DND-41 (cell line): ENCODE results near the gene SPAST.

ENCODE experiments used
- ATAC-seq: fragments of 200-7000 bp; cut with Tn5 transposase; 3 replicates; pipeline ENCODE4 v1.9.1; 2021; ENCODE audit warnings: low read depth; ENCODE audit not compliant: insufficient read depth
- DNase-seq: peaks from one replicate; pipeline ENCODE4 v3.0.0-alpha.2; 2020
- H2AFZ ChIP-seq: 2 replicates; pipeline ENCODE4 v1.6.0; 2012; ENCODE audit warnings: low read depth, low read length
- H3K27ac ChIP-seq: 2 replicates; pipeline ENCODE4 v1.5.1; 2012; ENCODE audit warnings: low read length, inconsistent platforms
- H3K27me3 ChIP-seq: fragments of 200-600 bp; sonication (generic); 2 replicates; pipeline ENCODE4 v1.6.0; 2012; ENCODE audit warnings: low read length, mild to moderate bottlenecking, inconsistent platforms; ENCODE audit not compliant: insufficient read depth, poor library complexity
- H3K36me3 ChIP-seq: 2 replicates; pipeline ENCODE4 v1.5.1; 2012; ENCODE audit warnings: low read length, inconsistent platforms; ENCODE audit not compliant: insufficient read depth
- H3K4me1 ChIP-seq: 2 replicates; pipeline ENCODE4 v1.5.1; 2012; ENCODE audit warnings: mild to moderate bottlenecking, low read length; ENCODE audit not compliant: insufficient read depth
- H3K4me2 ChIP-seq: 2 replicates; pipeline ENCODE4 v1.6.0; 2012; ENCODE audit warnings: mild to moderate bottlenecking, moderate library complexity, low read length, inconsistent platforms; ENCODE audit not compliant: insufficient read depth
- H3K4me3 ChIP-seq, 2 experiments: fragments of 200-600 bp in 1 of 2; shearing (Covaris generic) in 1 of 2; 2 replicates each; pipeline ENCODE4 v1.5.1; 2012 to 2016; ENCODE audit warnings: inconsistent platforms in 2 of 2, low read length in 2 of 2, mild to moderate bottlenecking in 2 of 2, low read depth in 1 of 2, moderate library complexity in 1 of 2
- H3K79me2 ChIP-seq: 2 replicates; pipeline ENCODE4 v1.6.0; 2012; ENCODE audit warnings: low read length, inconsistent platforms; ENCODE audit not compliant: insufficient read depth
- H3K9ac ChIP-seq: 2 replicates; pipeline ENCODE4 v1.6.0; 2012; ENCODE audit warnings: low read depth, mild to moderate bottlenecking, inconsistent platforms, low read length, moderate library complexity
- H3K9me3 ChIP-seq: 2 replicates; pipeline ENCODE4 v1.5.1; 2012; ENCODE audit warnings: low read length, moderate library complexity, mild to moderate bottlenecking, inconsistent platforms; ENCODE audit not compliant: insufficient read depth, severe bottlenecking
- H4K20me1 ChIP-seq: 2 replicates; pipeline ENCODE4 v1.6.0; 2012; ENCODE audit warnings: low read length; ENCODE audit not compliant: insufficient read depth
- CTCF ChIP-seq: IDR thresholded peaks from 2 replicates; pipeline ENCODE4 v1.5.1; 2012; ENCODE audit warnings: borderline replicate concordance, low read length, moderate library complexity, mild to moderate bottlenecking; ENCODE audit not compliant: poor library complexity, severe bottlenecking; ENCODE audit errors: extremely low read depth
- EZH2 ChIP-seq: IDR thresholded peaks from 3 replicates; pipeline ENCODE4 v1.6.1; 2012; ENCODE audit warnings: borderline replicate concordance, low read depth, mild to moderate bottlenecking, moderate library complexity, low read length, inconsistent platforms; ENCODE audit not compliant: severe bottlenecking

SPAST gene

GRCh38 chr2:32064021-32064601 lies 755 bp downstream of the SPAST start:
- Histone ChIP-seq H3K4me3 (peak overlapping the region; percentile 74 to 100), H3K36me3 (peaks cover 4% of the 10 kb centered on the region; the same call in 1 of the 2 replicates), H4K20me1 (no peaks in the 10 kb centered on the region), H3K79me2 (peaks cover 38% of the 10 kb centered on the region), H3K9ac (peak overlapping the region; percentile 66), H3K27me3 (no peaks in the 10 kb centered on the region), H3K27ac (peak overlapping the region; percentile 85), H2AFZ (peak overlapping the region; percentile 94), H3K4me2 (peak overlapping the region; percentile 100), H3K9me3 (no peaks in the 10 kb centered on the region), H3K4me1 (peaks cover 42% of the 10 kb centered on the region)
- no peak for TF ChIP-seq CTCF
- DNase-seq, result no peak
- peak; percentile 1; the same call in 1 of the 3 replicates for ATAC-seq

- Histone ChIP-seq H3K9ac (peak overlapping the region; percentile 66), H2AFZ (peak overlapping the region; percentile 94)
Measured at GRCh38 chr2:32064713-32065112, 1.4 kb downstream of the SPAST start.

GRCh38 chr2:32067549-32067948 lies 4.2 kb downstream of the SPAST start:
- peaks cover 59% of the 10 kb centered on the region for H3K79me2 ChIP-seq
- no peak for ATAC-seq

More at GRCh38 chr2:32064713-32065112, 1.4 kb downstream of the SPAST start:
- ATAC-seq, result no peak
- Histone ChIP-seq H3K9me3 (no peaks in the 10 kb centered on the region), H3K27ac (peak overlapping the region; percentile 85), H3K4me3 (peak overlapping the region; percentile 74 to 100), H3K4me1 (peaks cover 43% of the 10 kb centered on the region), H3K36me3 (peaks cover 4% of the 10 kb centered on the region; the same call in 1 of the 2 replicates), H4K20me1 (no peaks in the 10 kb centered on the region), H3K27me3 (no peaks in the 10 kb centered on the region), H3K79me2 (peaks cover 38% of the 10 kb centered on the region), H3K4me2 (peak overlapping the region; percentile 100)
- TF ChIP-seq EZH2 (no peak), CTCF (no peak)
- no peak for DNase-seq

More at GRCh38 chr2:32067549-32067948, 4.2 kb downstream of the SPAST start:
- no peak overlapping the region for H3K9ac ChIP-seq
- H3K4me3 ChIP-seq, result no peak overlapping the region
- no peak for TF ChIP-seq EZH2
- no peak for TF ChIP-seq CTCF
- no peaks in the 10 kb centered on the region for H3K27me3 ChIP-seq
- H4K20me1 ChIP-seq, result no peaks in the 10 kb centered on the region
- no peaks in the 10 kb centered on the region for H3K9me3 ChIP-seq
- H3K36me3 ChIP-seq, result peaks cover 7% of the 10 kb centered on the region; the same call in 1 of the 2 replicates
- peaks cover 35% of the 10 kb centered on the region for H3K4me1 ChIP-seq
- no peak for DNase-seq
- no peak overlapping the region for H3K27ac ChIP-seq
- no peak overlapping the region for H3K4me2 ChIP-seq
- no peak overlapping the region for H2AFZ ChIP-seq
